B cell (primary cell): ENCODE measurements around the gene ANGPTL2. TPM values are rescaled to one million over a fixed set of nuclear protein-coding genes. Genes with fewer than 3 reads are reported as not detected.

ENCODE experiments used
- ATAC-seq: fragments of 200-7000 bp; cut with Tn5 transposase; one replicate; pipeline ENCODE4 v1.10.0; 2021; ENCODE audit warnings: low read depth, mild to moderate bottlenecking, moderate number of reproducible peaks, moderate library complexity
- CTCF ChIA-PET: fragments of 350-600 bp; sonication (Branson Sonifier 250); formaldehyde crosslinking; loops from one replicate; lab custom pipeline; 2021; ENCODE audit warnings: antibody characterized with exemption, inconsistent platforms; lab: Charles Lee
- POLR2A ChIA-PET: fragments of 350-600 bp; sonication (Branson Sonifier 250); formaldehyde crosslinking; loops from one replicate; lab custom pipeline; 2021; ENCODE audit warnings: antibody characterized with exemption; lab: Charles Lee
- DNase-seq: peaks from one replicate; pipeline ENCODE4 v3.0.0; 2013
- H2AFZ ChIP-seq: 2 replicates; pipeline ENCODE4 v1.6.1; 2012; ENCODE audit warnings: mild to moderate bottlenecking, low read depth, low read length; ENCODE audit not compliant: insufficient read depth, poor library complexity, severe bottlenecking
- H3K27ac ChIP-seq, 2 donors: 1 replicate in 1 of 2; 2 replicates in 1 of 2; pipeline ENCODE4 v1.5.1; 2012 to 2013; ENCODE audit warnings: low read length in 2 of 2, mild to moderate bottlenecking in 2 of 2, moderate library complexity in 1 of 2
- H3K27me3 ChIP-seq, 4 experiments: fragments of 200-600 bp in 1 of 4; sonication (generic) in 1 of 4; replicated peaks in 1 of 4; 1 replicate in 2 of 4; 2 replicates in 2 of 4; pipeline versions ENCODE4 v1.6.1 to v1.7.0; 2013 to 2016; ENCODE audit warnings: low read length in 3 of 4, mild to moderate bottlenecking in 2 of 4, mixed read lengths in 1 of 4, moderate library complexity in 1 of 4; ENCODE audit not compliant: insufficient read depth in 4 of 4, control insufficient read depth in 3 of 4; ENCODE audit errors: control extremely low read depth in 1 of 4
- H3K36me3 ChIP-seq, 2 experiments: replicated peaks in 1 of 2; 1 replicate in 1 of 2; 2 replicates in 1 of 2; pipeline versions ENCODE4 v1.6.1 to v1.7.1; 2013; ENCODE audit warnings: low read length in 1 of 2; ENCODE audit not compliant: insufficient read depth in 2 of 2, control insufficient read depth in 1 of 2; ENCODE audit errors: control extremely low read depth in 1 of 2, extremely low read depth in 1 of 2
- H3K4me1 ChIP-seq, 2 donors: fragments of 200-600 bp in 1 of 2; sonication (generic) in 1 of 2; 1 replicate in 1 of 2; 2 replicates in 1 of 2; pipeline versions ENCODE4 v1.5.1 to v1.6.1; 2013 to 2017; ENCODE audit warnings: low read length in 2 of 2; ENCODE audit not compliant: control insufficient read depth in 2 of 2, insufficient read depth in 2 of 2
- H3K4me2 ChIP-seq: replicated peaks from 2 replicates; pipeline ENCODE3; 2012; ENCODE audit warnings: mild to moderate bottlenecking, low read depth, low read length; ENCODE audit not compliant: poor library complexity, severe bottlenecking
- H3K4me3 ChIP-seq, 5 experiments: fragments of 200-600 bp in 1 of 5; sonication (generic) in 1 of 5; 1 replicate in 3 of 5; 2 replicates in 2 of 5; pipeline versions ENCODE4 v1.5.1 to v1.7.0; 2011 to 2016; ENCODE audit warnings: low read length in 4 of 5, mild to moderate bottlenecking in 4 of 5, low read depth in 2 of 5, control low read depth in 1 of 5, moderate library complexity in 1 of 5; ENCODE audit not compliant: insufficient read depth in 1 of 5; ENCODE audit errors: control extremely low read depth in 1 of 5, extremely low read depth in 1 of 5
- H3K79me2 ChIP-seq: fragments of 200-600 bp; sonication (generic); one replicate; pipeline ENCODE4 v1.6.0; 2016; ENCODE audit warnings: low read length; ENCODE audit not compliant: control insufficient read depth, insufficient read depth
- H3K9ac ChIP-seq: fragments of 200-600 bp; sonication (generic); 2 replicates; pipeline ENCODE4 v1.6.1; 2017; ENCODE audit warnings: mild to moderate bottlenecking, low read length, moderate library complexity
- H3K9me3 ChIP-seq, 3 donors: one replicate each; pipeline versions ENCODE4 v1.6.1 to v1.7.1; 2013; ENCODE audit warnings: low read length in 2 of 3; ENCODE audit not compliant: control insufficient read depth in 2 of 3, insufficient read depth in 1 of 3; ENCODE audit errors: control extremely low read depth in 1 of 3
- H4K20me1 ChIP-seq: 2 replicates; pipeline ENCODE4 v1.6.0; 2012; ENCODE audit warnings: mild to moderate bottlenecking, low read length; ENCODE audit not compliant: insufficient read depth, control insufficient read depth, poor library complexity, severe bottlenecking
- H3K27ac Mint-ChIP-seq: one replicate; pipeline ENCODE4 v1.8.0; 2021; ENCODE audit warnings: mixed read lengths
- H3K27me3 Mint-ChIP-seq: one replicate; pipeline ENCODE4 v1.8.0; 2021; ENCODE audit warnings: mixed read lengths
- H3K4me1 Mint-ChIP-seq: one replicate; pipeline ENCODE4 v1.8.0; 2021; ENCODE audit warnings: mixed read lengths
- H3K4me3 Mint-ChIP-seq: one replicate; pipeline ENCODE4 v1.8.0; 2021; ENCODE audit warnings: mixed read lengths
- H3K9me3 Mint-ChIP-seq: one replicate; pipeline ENCODE4 v1.8.0; 2022; ENCODE audit warnings: mixed read lengths; ENCODE audit not compliant: insufficient read depth
- EZH2 ChIP-seq: IDR thresholded peaks from 2 replicates; pipeline ENCODE4 v1.6.1; 2012; ENCODE audit warnings: borderline replicate concordance, low read depth, mild to moderate bottlenecking, moderate library complexity, low read length; ENCODE audit not compliant: insufficient read depth, poor library complexity, severe bottlenecking
- WGBS: methylation state at CpG from one replicate; pipeline ENCODE4 v1.1.5; 2013; ENCODE audit warnings: missing lambda C conversion rate; ENCODE audit not compliant: insufficient coverage; 5-methylcytosine and 5-hydroxymethylcytosine counted together
- intact Hi-C: fragments of 100-400 bp; cut with micrococcal nuclease; formaldehyde crosslinking; loops from one replicate; pipeline ENCODE4 v1.10.0; 2022
- polyA plus RNA-seq: library from polyadenylated mRNA; depleted of rRNA; stranded (reverse); fragments of >200 nt; gene quantifications from 2 replicates; pipeline ENCODE4 v1.2.3, GENCODE V29; 2012
- total RNA-seq, 2 donors: library from RNA; stranded (reverse); fragments of 120-200 nt in 1 of 2; gene quantifications; 1 replicate in 1 of 2; 2 replicates in 1 of 2; pipeline versions ENCODE4 v1.2.3 to v1.2.4, GENCODE V29; 2013 to 2022
- TF ChIP-seq, protein P1 (sequence below): fragments of 200-600 bp; IDR thresholded peaks from one replicate; pipeline ENCODE4 v1.8.0; 2022; ENCODE audit warnings: antibody characterized with exemption, mild to moderate bottlenecking

The ANGPTL2 gene
- total and polyA plus RNA-seq, 2 donors (not counting 1 experiment from before 2014, with no cell fraction given): not detected

DNA sequence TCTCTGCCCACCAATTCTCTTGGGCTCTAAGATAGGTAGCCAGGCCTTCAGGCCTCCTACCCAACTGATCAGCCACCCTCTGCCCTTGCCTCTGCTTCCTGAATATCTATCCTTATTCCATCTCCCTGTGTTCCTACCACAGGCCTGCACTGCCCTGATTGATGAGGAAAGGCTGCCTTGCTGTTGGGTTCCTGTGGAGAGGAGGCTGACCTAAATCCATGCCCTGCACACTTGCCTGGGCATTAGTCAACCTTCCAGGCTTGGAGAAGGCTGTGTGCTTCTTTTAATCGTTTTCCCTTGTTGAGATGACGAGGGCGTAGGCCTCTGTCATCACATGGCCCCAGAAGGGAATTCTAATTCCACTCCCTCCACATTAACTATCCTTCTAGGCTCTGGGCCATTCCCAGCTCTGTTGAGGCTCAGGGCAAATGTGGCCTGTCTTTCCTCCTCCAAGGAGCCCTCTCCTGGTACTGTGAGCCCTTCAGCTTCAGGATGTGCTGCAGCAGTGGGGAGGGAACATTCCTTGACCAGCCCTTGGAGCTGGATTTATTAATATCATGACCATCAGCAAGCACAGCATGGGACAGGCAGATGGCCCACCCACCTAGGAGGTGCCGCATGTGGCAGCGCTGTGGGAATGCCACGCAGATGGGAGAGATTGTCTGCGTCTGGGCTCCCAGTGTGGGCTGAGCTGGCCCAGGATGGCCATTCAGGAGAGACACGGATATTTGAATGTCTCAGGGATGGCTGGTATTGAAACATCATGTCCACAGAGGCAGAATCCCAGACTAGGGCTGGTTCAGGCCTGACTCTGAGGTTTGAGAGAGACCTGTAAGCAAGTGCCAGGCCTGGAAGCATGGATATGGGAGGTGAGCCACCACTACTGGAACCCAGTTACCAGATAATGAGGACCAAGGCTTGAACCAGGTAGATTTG, 40.9 kb downstream of the ANGPTL2 start:
- Histone ChIP-seq H3K27me3 (no peaks in the 10 kb centered on the region), H3K4me1 (no peaks in the 10 kb centered on the region), H3K36me3 (no peaks in the 10 kb centered on the region), H4K20me1 (no peaks in the 10 kb centered on the region), H2AFZ (no peak overlapping the region), H3K27ac (no peak overlapping the region), H3K9ac (no peak overlapping the region), H3K4me3 (no peak overlapping the region), H3K4me2 (no peak overlapping the region), H3K79me2 (no peaks in the 10 kb centered on the region), H3K9me3 (no peaks in the 10 kb centered on the region)
- no peak for DNase-seq
- intact Hi-C loops: no loop called here
- ATAC-seq: no peak
- WGBS: 98% methylated on average over 8 of the region's 8 CpGs
- Mint-ChIP-seq H3K4me3 (no peak overlapping the region), H3K4me1 (no peaks in the 10 kb centered on the region), H3K27me3 (no peaks in the 10 kb centered on the region), H3K27ac (no peak overlapping the region), H3K9me3 (no peaks in the 10 kb centered on the region)
- ChIA-PET CTCF (no interaction called here), POLR2A (no interaction called here)
- TF ChIP-seq EZH2: no peak
- TF ChIP-seq, protein P1, sequence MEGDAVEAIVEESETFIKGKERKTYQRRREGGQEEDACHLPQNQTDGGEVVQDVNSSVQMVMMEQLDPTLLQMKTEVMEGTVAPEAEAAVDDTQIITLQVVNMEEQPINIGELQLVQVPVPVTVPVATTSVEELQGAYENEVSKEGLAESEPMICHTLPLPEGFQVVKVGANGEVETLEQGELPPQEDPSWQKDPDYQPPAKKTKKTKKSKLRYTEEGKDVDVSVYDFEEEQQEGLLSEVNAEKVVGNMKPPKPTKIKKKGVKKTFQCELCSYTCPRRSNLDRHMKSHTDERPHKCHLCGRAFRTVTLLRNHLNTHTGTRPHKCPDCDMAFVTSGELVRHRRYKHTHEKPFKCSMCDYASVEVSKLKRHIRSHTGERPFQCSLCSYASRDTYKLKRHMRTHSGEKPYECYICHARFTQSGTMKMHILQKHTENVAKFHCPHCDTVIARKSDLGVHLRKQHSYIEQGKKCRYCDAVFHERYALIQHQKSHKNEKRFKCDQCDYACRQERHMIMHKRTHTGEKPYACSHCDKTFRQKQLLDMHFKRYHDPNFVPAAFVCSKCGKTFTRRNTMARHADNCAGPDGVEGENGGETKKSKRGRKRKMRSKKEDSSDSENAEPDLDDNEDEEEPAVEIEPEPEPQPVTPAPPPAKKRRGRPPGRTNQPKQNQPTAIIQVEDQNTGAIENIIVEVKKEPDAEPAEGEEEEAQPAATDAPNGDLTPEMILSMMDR: no peak

DNA sequence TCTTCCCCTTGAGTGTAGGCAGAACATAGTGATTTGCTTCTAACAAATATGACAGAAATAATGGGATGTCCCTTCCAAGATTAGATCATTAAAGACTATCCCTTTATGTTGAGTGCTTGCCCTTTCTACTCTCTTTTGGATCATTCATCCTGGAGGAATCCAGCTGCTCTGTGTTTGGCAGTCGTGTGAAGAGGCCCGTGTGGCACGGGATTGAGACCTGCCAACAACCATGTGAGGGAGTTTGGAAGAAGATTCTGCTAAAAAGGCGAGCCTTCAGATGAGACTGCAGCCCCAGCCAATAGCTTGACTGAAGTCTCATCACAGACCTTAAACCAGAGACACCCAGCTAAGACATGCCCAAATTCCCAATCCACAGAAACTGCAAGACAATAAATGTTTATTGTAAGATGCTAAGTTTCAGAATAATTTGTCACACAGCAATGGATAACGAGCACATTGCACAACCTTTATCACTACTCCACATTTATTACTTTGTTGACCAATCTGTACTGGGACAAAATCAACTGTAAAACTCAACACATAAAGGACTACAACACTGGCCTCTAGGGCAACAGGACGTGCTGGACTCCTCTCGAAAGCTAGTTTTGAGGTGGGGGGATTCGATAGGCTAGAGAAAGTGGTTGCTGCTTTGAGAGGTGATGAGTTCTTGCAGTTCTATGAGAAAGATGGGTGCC, 42.8 kb downstream of the ANGPTL2 start:
- WGBS: 97% methylated on average over 7 of the region's 8 CpGs
- Histone ChIP-seq H3K4me3 (no peak overlapping the region), H3K4me2 (no peak overlapping the region), H4K20me1 (no peaks in the 10 kb centered on the region), H3K9me3 (no peaks in the 10 kb centered on the region), H3K27ac (no peak overlapping the region), H3K9ac (no peak overlapping the region), H3K4me1 (no peaks in the 10 kb centered on the region), H3K79me2 (no peaks in the 10 kb centered on the region), H3K36me3 (peaks cover 0 to 1% of the 10 kb centered on the region in 2 experiments), H3K27me3 (no peaks in the 10 kb centered on the region), H2AFZ (no peak overlapping the region)
- Mint-ChIP-seq H3K27me3 (no peaks in the 10 kb centered on the region), H3K9me3 (no peaks in the 10 kb centered on the region), H3K4me1 (no peaks in the 10 kb centered on the region), H3K27ac (no peak overlapping the region), H3K4me3 (no peak overlapping the region)
- intact Hi-C loops: no loop called here
- no peak for TF ChIP-seq EZH2
- TF ChIP-seq, protein P1: no peak
- ATAC-seq (no peak), DNase-seq (no peak)
- POLR2A ChIA-PET: no interaction called here
- CTCF ChIA-PET: no interaction called here
